Ovary (tissue), 9 donors: ENCODE data around the gene TCFL5. TPM values are rescaled to one million over a fixed set of nuclear protein-coding genes. Genes with fewer than 3 reads are reported as not detected.

ENCODE experiments used
- DNase-seq, 5 donors: peaks; one replicate each; pipeline ENCODE4 v3.0.0-alpha.2; 2019 to 2020
- H3K27ac ChIP-seq, 2 donors: fragments of 200-600 bp; one replicate each; pipeline versions ENCODE4 v1.5.1 to v1.8.0; 2019 to 2022
- H3K27me3 ChIP-seq: fragments of 200-600 bp; one replicate; pipeline ENCODE4 v1.8.0; 2022
- H3K36me3 ChIP-seq: fragments of 200-600 bp; sonication (generic); one replicate; pipeline ENCODE4 v1.5.1; 2019
- H3K4me1 ChIP-seq: one replicate; pipeline ENCODE4 v1.8.1; 2013; ENCODE audit warnings: mild to moderate bottlenecking, moderate library complexity; ENCODE audit not compliant: insufficient read depth
- H3K4me3 ChIP-seq: fragments of 200-600 bp; sonication (generic); one replicate; pipeline ENCODE4 v1.5.1; 2017
- H3K9me3 ChIP-seq, 2 donors: fragments of 200-600 bp in 1 of 2; sonication (generic) in 1 of 2; one replicate each; pipeline versions ENCODE4 v1.5.1 to v1.8.1; 2013 to 2019; ENCODE audit warnings: mild to moderate bottlenecking in 1 of 2, moderate library complexity in 1 of 2
- CTCF ChIP-seq, 3 donors: fragments of 450-650 bp in 2 of 3; fragments of 200-600 bp in 1 of 3; IDR thresholded peaks; one replicate each; pipeline versions ENCODE4 v1.5.1 to v1.8.0; 2016 to 2022; ENCODE audit warnings: antibody characterized with exemption in 3 of 3, mild to moderate bottlenecking in 1 of 3
- EP300 ChIP-seq: sonication (generic); formaldehyde crosslinking; IDR thresholded peaks from one replicate; pipeline ENCODE4 v1.6.1; 2017; ENCODE audit warnings: antibody characterized with exemption
- POLR2A ChIP-seq: fragments of 450-650 bp; IDR thresholded peaks from one replicate; pipeline ENCODE4 v1.6.1; 2017; ENCODE audit warnings: antibody characterized with exemption, mild to moderate bottlenecking, moderate library complexity
- WGBS, 3 donors: extraction: QIAGEN DNeasy Blood & Tissue Kit in 1 of 3; methylation state at CpG; one replicate each; pipeline versions ENCODE4 v1.1.5 to v1.1.7; 2013 to 2017; 5-methylcytosine and 5-hydroxymethylcytosine counted together
- intact Hi-C, 4 donors: fragments of 100-400 bp; cut with DNase I; formaldehyde crosslinking; loops; one replicate each; pipeline versions ENCODE4 v1.11.0 to v1.15.1; 2022 to 2023
- polyA plus RNA-seq, 2 donors: library from polyadenylated mRNA; stranded (reverse); fragments of 200-250 nt in 1 of 2; fragments of 350-450 nt in 1 of 2; fragmentation: Illumina TruSeq in 1 of 2; extraction: RNeasy Lipid Tissue Mini Kit (QIAGEN cat#74804) in 1 of 2; gene quantifications; one replicate each; pipeline ENCODE4 v1.2.3, GENCODE V29; 2013 to 2014
- total RNA-seq, 7 donors: library from RNA; depleted of rRNA in 2 of 7; stranded (reverse); fragments of >200 nt in 2 of 7; fragmentation: NEBNext Ultra II Directional in 3 of 7; extraction: Animal tissue kit (Norgen Biotek cat#: 25700) in 3 of 7; gene quantifications; one replicate each; pipeline versions ENCODE4 v1.1.0 to v1.2.4, GENCODE V29; 2016 to 2023
- donor health status: DM: no; HTN: no; CAD: no; lungs with moderate emphysema.
- donor health status: DM: no; HTN: no; CAD: no.
- donor health status: Bipolar disorder and iron deficiency.
- donor health status: DM: yes; HTN: yes; CAD: no.
- donor health status: DM: no; HTN: no; CAD: no.
- donor health status: DM: yes; HTN: yes; CAD: no.

TCFL5 gene
- total and polyA plus RNA-seq, 9 donors: 8.1 to 17.9 (median 12.3) TPM

- no peaks in the 10 kb centered on the region for H3K36me3 ChIP-seq
- no peak overlapping the region for H3K4me3 ChIP-seq
- DNase-seq: peak in 2 of 5 donors; percentile 42 to 65
- no peaks in the 10 kb centered on the region for H3K9me3 ChIP-seq
- H3K4me1 ChIP-seq: no peaks in the 10 kb centered on the region
- H3K27ac ChIP-seq: no peak overlapping the region
- 50 to 61% (median 53%) methylated on average over 12 to 13 of the region's 13 CpGs for WGBS, 3 donors
- intact Hi-C loops: no loop called here
- H3K27me3 ChIP-seq: no peaks in the 10 kb centered on the region
- TF ChIP-seq EP300 (no peak), POLR2A (no peak), CTCF (IDR thresholded peaks at IDR 0.05) (no peak)
Observed at GRCh38 chr20:62887152-62887859, 25.7 kb upstream of the TCFL5 start.

- no peaks in the 10 kb centered on the region for H3K9me3 ChIP-seq
- no peaks in the 10 kb centered on the region for H3K4me1 ChIP-seq
- H3K27me3 ChIP-seq: no peaks in the 10 kb centered on the region
- no peaks in the 10 kb centered on the region for H3K36me3 ChIP-seq
- 76 to 78% (median 77%) methylated on average over 7 of the region's 7 CpGs for WGBS, 3 donors
- intact Hi-C loops: no loop called here
- no peak for DNase-seq
- no peak overlapping the region for H3K27ac ChIP-seq
- H3K4me3 ChIP-seq: no peak overlapping the region
- no peak for TF ChIP-seq POLR2A
- no peak for TF ChIP-seq EP300
- no peak for TF ChIP-seq CTCF (IDR thresholded peaks at IDR 0.05)
Observed at GRCh38 chr20:62886709-62887058, 25.1 kb upstream of the TCFL5 start.

- H3K4me3 ChIP-seq: no peak overlapping the region
- no peaks in the 10 kb centered on the region for H3K4me1 ChIP-seq
- WGBS, 3 donors: 76 to 79% (median 78%) methylated on average over 23 of the region's 23 CpGs
- no peaks in the 10 kb centered on the region for H3K27me3 ChIP-seq
- no peak for DNase-seq
- no peak overlapping the region for H3K27ac ChIP-seq
- TF ChIP-seq EP300 (no peak), CTCF (IDR thresholded peaks at IDR 0.05) (no peak), POLR2A (no peak)
- no peaks in the 10 kb centered on the region for H3K9me3 ChIP-seq
- H3K36me3 ChIP-seq: no peaks in the 10 kb centered on the region
- intact Hi-C loops: no loop called here
Observed at GRCh38 chr20:62885896-62886708, 24.5 kb upstream of the TCFL5 start.

- Histone ChIP-seq H3K9me3 (no peaks in the 10 kb centered on the region), H3K36me3 (no peaks in the 10 kb centered on the region), H3K27ac (no peak overlapping the region), H3K27me3 (no peaks in the 10 kb centered on the region), H3K4me1 (no peaks in the 10 kb centered on the region), H3K4me3 (no peak overlapping the region)
- WGBS, 3 donors: 74 to 81% (median 77%) methylated on average over 20 of the region's 20 CpGs
- DNase-seq: no peak
- no peak for TF ChIP-seq CTCF (IDR thresholded peaks at IDR 0.05)
- TF ChIP-seq POLR2A: no peak
- TF ChIP-seq EP300: no peak
- intact Hi-C loops: no loop called here
Observed at GRCh38 chr20:62885046-62885895, 23.6 kb upstream of the TCFL5 start.
